Spleen (tissue), 7 donors: ENCODE results near the gene SLC26A3.

Experiments used
- CTCF ChIP-seq, 11 experiments: fragments of 200-600 bp in 7 of 11; fragments of 450-650 bp in 4 of 11; sonication (generic) in 4 of 11; IDR thresholded peaks in 8 of 11; conservative IDR thresholded peaks in 3 of 11; 1 replicate in 7 of 11; 2 replicates in 4 of 11; pipeline versions ENCODE4 v1.4.0 to v1.8.0; 2016 to 2021; ENCODE audit warnings: antibody characterized with exemption in 11 of 11, inconsistent platforms in 4 of 11, mild to moderate bottlenecking in 1 of 11
- POLR2A ChIP-seq, 3 donors: fragments of 450-650 bp; IDR thresholded peaks; one replicate each; pipeline ENCODE4 v1.5.1; 2017; ENCODE audit warnings: antibody characterized with exemption in 3 of 3, mild to moderate bottlenecking in 1 of 3
- donor health status: DM: no; HTN: no; CAD: no; lungs with moderate emphysema.
- donor health status: DM: no; HTN: no; CAD: no.
- donor health status: DM: no; HTN: no; CAD: no.

DNA sequence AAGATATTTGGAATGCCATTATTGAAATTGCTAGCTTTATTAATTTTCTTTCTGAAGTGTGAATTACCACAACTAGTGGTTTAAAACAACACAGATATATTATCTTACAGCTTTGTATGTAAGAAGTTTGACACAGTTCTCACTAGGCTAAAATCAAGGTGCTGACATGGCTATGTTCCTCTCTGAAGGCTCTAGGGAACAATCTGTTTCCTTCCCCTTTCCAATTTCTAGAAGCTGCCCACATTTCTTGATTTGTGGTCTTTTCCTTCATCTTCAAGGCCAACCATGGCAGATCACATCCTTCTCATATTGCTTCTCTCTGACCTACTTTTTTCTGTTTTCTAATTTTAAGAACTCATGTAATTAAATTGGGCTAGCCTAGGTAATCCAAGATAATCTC lies 43.3 kb upstream of the SLC26A3 start:
- TF ChIP-seq CTCF (IDR thresholded peaks at IDR 0.05 in 8 of 11, conservative IDR thresholded peaks at IDR 0.05 in 3 of 11): no peak
- no peak for TF ChIP-seq POLR2A (IDR thresholded peaks at IDR 0.05)
